Activated T-cell treated with anti-CD3 and anti-CD28 coated beads, Interleukin-2, amount 50 U/mL, for 48 hours (primary cell): ENCODE data around the gene ATP11C.
"Not testable (repeated sequence)": the region's sequence is repeated elsewhere in the genome, so short reads cannot be mapped to it uniquely, and the experiment has no call there.

Experiments
- DNase-seq, 2 experiments: peaks; one replicate each; pipeline ENCODE4 v3.0.0-alpha.2; 2020

The ATP11C gene

DNA sequence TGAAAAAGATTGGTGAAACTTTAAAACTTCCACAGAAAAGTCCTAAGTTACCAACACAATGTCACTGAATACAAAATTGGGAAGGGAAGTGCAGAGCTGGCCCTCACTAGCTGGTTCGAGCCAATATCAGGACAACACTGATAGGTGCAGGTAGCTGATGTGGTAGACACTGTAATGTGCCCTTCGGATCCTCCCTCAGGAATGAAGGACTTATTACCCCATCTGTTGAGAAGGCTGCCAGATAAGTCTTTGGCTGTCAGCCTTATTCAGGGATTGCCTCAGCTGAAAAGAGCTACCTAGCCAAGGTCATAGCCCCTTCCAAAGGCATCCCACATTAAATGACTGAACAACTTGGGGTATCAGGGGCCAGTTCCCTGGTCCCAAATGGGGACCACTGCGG lies 230.2 kb downstream of the ATP11C start:
- no peak for DNase-seq

DNA sequence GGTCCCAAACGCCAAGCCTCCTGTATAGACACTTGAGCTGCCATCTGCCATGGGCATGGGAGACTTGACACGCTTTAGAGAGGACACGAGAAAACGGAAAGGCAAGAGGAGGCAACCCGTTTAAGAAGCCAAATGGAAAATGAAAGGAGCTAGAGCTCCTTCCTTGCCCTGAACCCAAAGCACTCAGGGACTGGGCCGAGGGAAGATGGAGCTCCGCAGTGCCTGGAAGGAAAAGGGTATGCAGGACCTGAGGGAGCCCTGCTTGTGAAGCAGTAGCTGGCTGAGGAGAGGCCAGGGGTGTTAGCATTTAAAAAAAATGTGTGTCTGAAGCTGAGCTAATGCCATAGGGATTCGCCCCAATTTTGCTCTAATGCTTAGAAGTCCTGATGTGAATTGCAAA lies 239.9 kb downstream of the ATP11C start:
- DNase-seq, result no peak

DNA sequence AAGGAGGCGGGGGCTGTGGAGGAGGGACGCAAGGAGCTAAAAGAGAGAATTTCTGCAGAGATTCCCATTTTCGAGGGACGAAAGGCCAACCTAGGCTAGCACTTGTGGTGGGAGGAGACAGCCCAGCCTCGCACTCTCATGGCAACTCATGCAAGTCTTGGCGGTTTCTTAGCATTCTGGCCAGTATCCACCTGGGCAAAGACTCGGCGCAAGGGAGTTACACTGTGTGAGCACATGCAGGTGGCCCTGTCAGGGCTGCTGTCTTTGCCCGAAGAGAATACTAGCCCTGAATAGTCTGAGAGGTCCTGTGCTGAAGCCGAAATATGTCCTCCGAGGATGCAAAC lies 240.4 kb downstream of the ATP11C start:
- no peak for DNase-seq

DNA sequence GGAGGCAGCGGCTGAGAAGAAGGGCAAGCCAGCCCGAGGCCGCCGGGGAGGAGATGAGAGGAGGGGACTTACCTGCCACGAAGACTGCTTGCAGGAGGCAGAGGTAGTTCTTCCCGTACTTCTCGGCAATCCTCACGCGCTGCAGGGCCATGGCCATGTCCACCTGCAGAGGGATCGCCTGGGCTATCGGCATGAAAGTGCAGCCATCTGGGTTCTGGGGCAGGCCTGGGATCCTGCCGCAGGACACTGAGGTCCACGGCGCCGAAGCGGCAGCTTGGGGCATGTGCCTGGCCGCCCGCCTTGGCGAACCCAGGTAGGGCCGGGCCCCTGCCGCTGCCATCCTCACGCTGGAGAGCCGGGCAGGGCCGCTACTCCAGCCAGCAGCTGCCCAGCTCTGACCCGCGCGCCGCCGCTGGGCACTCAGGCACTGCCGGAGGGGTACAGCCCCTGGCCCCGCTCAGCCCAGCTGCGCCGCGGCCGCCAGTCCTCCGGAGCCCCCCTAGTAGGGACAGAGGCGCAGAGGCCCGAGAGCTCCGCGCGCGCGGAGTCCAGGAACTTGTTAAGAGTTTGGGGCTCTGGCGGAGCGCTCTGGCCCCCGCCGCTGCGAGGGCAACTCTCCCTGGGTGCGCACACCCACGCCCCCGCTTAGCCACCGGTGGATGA lies 240.9 kb downstream of the ATP11C start:
- no peak for DNase-seq

DNA sequence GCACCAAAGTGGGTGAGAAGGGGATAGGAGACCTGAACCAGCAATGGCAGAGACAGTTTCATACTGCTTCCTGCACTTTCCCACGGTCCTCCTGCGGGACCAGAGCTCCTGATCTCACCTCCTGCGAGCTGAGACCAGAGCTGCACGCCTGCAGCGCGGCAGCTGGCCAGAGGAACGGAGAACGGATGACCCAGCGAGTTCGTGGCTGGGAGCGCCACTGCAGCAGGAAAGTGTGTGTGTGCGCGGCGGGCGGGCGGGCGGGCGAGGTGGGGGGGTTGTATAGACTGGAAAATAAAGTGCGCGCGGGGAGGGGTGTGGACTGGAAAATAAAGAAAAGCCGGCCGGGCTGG lies 241.4 kb downstream of the ATP11C start:
- DNase-seq, result no peak

DNA sequence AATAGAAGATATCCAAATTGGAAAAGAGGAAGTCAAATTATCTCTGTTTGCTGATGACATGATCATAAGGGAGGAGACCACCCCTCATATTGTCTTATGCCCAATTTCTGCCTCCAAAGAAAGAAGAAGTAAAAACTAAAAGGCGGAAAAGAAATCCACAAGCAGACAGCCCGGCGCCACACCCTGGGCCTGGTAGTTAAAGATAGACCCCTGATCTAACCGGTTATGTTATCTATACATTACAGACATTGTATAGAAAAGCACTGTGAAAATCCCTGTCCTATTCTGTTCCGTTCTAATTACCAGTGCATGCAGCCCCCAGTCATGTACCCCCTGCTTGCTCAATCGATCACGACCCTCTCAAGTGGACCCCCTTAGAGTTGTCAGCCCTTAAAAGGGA lies 247.7 kb downstream of the ATP11C start:
- DNase-seq, result not testable (repeated sequence)

DNA sequence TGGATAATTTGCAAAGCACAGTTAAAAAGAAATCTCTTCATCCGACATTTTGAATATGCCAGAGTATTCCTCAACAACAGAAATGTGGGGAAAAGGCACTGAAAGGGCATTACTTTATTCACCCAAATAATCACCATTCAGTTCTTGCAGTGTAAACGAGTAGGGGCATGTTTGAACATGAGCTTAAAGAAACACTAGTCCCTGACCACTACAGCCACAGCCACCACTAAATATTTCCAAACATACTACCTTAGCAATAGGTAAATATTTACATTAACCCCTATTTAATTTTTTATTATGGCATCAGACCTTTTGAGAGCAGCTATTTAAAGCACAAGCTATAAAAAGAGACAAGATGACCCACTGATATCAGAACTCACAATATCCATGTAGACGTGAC lies 252.5 kb downstream of the ATP11C start:
- DNase-seq, result no peak
